Brain microvascular endothelial cell (primary cell): ENCODE data around the gene CCDC91.

ENCODE experiments used
- DNase-seq: peaks from one replicate; pipeline ENCODE4 v3.0.0-alpha.2; 2020
- H3K27ac ChIP-seq: fragments of 250-450 bp; sonication (Bioruptor Pico); 2 replicates; pipeline ENCODE4 v1.5.1; 2020; ENCODE audit warnings: mild to moderate bottlenecking, moderate library complexity
- H3K27me3 ChIP-seq: fragments of 250-450 bp; sonication (Bioruptor Pico); replicated peaks from 2 replicates; pipeline ENCODE4 v1.5.1; 2020; ENCODE audit warnings: mild to moderate bottlenecking
- H3K36me3 ChIP-seq: fragments of 250-450 bp; sonication (Bioruptor Pico); replicated peaks from 2 replicates; pipeline ENCODE4 v1.5.1; 2020; ENCODE audit warnings: mild to moderate bottlenecking
- H3K4me3 ChIP-seq: 2 replicates; pipeline ENCODE4 v1.5.1; 2011; ENCODE audit warnings: low read depth, mild to moderate bottlenecking, control low read depth, low read length, moderate library complexity
- in situ Hi-C: cut with HindIII; loops from 2 replicates; pipeline ENCODE4 v1.10.0; 2017; ENCODE audit warnings: low sequenced_read_pairs, low pct_ligation_motif_present
- TF ChIP-seq, protein P1 (sequence below): IDR thresholded peaks from 2 replicates; pipeline ENCODE4 v1.5.1; 2011; ENCODE audit warnings: low read depth, mild to moderate bottlenecking, moderate library complexity, low read length, control low read depth, inconsistent platforms; ENCODE audit errors: missing control alignments

The CCDC91 gene

DNA sequence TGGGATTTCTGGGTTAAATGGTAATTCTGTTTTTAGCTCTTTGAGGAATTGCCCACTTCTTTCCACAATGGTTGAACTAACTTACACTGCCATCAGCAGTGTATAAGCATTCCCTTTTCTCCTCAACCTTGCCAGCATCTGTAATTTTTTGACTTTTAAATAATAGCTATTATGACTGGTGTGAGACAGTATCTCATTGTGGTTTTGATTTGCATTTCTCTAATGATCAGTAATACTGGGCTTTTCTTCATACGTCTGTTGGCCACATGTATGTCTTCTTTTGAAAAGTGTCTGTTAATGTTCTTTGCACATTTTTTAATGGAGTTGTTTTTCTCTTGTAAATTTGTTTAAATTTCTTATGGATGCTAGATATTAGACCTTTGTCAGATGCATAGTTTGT, 323.7 kb downstream of the CCDC91 start:
- Histone ChIP-seq H3K36me3 (no peaks in the 10 kb centered on the region), H3K27me3 (no peaks in the 10 kb centered on the region), H3K4me3 (no peak overlapping the region), H3K27ac (no peak overlapping the region)
- in situ Hi-C loops = no loop called here
- no peak for DNase-seq
- TF ChIP-seq, protein P1, sequence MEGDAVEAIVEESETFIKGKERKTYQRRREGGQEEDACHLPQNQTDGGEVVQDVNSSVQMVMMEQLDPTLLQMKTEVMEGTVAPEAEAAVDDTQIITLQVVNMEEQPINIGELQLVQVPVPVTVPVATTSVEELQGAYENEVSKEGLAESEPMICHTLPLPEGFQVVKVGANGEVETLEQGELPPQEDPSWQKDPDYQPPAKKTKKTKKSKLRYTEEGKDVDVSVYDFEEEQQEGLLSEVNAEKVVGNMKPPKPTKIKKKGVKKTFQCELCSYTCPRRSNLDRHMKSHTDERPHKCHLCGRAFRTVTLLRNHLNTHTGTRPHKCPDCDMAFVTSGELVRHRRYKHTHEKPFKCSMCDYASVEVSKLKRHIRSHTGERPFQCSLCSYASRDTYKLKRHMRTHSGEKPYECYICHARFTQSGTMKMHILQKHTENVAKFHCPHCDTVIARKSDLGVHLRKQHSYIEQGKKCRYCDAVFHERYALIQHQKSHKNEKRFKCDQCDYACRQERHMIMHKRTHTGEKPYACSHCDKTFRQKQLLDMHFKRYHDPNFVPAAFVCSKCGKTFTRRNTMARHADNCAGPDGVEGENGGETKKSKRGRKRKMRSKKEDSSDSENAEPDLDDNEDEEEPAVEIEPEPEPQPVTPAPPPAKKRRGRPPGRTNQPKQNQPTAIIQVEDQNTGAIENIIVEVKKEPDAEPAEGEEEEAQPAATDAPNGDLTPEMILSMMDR = no peak

DNA sequence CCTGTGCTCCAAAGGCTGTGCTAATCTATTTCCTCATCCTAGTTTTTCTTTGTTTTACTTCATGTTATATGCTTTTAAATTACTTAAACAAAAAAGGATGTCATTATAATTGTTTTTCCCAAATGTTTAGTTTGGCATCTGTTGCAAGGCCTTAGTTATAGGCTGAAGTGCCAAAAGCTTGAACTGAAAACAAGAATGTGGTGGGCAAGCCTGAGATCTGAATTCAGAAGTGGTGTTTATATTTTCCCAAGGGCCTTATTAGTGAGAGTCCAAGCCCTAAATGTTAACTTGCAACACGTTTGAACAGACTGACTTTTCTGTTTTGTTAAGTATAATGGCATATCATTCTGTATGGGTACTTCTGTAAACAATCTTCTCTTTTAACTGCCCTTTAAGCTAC, 326.8 kb downstream of the CCDC91 start:
- TF ChIP-seq, protein P1 = no peak
- no peak overlapping the region for H3K27ac ChIP-seq
- H3K36me3 ChIP-seq = no peaks in the 10 kb centered on the region
- H3K4me3 ChIP-seq = no peak overlapping the region
- H3K27me3 ChIP-seq = no peaks in the 10 kb centered on the region
- no peak for DNase-seq
- in situ Hi-C loops = no loop called here

DNA sequence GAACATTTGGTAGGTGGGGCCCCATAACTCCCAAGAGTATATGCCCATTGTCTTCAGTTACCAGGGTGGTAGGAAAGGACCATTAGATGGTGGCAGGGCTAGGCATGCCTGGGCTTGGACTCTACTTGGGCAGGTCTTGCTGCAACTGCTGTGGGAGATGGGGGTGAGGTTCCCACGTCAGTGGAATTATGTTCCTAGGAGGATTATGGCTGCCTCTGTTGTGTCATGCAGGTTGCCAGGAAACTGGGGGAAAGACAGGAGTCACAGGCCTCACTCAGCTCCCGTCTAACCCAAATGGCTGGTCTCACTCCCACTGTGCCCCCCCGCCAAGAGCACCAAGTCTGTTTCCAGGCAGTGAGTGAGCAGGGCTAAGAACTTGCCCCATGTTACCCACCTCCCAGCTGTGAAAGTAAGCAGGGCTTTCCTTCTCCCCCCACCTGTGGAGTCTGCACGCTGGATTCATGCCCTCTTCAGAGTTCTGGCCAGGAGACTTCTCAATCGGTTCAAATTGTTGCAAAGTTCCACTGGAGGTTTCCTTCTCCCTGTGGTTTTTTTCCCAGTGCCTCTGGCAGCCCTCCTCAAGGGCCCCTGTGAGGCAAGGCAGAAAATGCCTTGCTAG, 337.5 kb downstream of the CCDC91 start:
- TF ChIP-seq, protein P1 = no peak
- DNase-seq = no peak
- no peak overlapping the region for H3K4me3 ChIP-seq
- H3K27ac ChIP-seq = no peak overlapping the region
- in situ Hi-C loops = no loop called here
- no peaks in the 10 kb centered on the region for H3K36me3 ChIP-seq
- no peaks in the 10 kb centered on the region for H3K27me3 ChIP-seq

DNA sequence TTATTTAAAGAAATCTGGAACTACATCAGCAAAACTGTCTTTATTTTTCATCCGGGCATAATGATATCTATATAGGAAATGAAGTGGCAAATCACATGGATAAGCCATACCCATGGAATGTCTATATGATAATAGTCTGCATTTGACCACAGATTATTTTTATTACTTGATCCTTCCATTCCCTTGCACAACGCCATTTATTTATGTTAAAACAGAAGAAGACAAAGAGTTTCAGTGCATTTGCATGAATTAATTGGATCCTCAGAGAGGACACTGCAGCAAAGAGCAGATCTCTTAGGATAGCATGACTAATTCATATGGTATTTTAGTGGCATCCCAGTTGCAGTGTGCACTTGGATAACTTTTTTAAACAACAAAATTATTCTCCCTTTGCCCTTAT, 345.0 kb downstream of the CCDC91 start:
- in situ Hi-C loops = no loop called here
- Histone ChIP-seq H3K4me3 (no peak overlapping the region), H3K27me3 (no peaks in the 10 kb centered on the region), H3K36me3 (no peaks in the 10 kb centered on the region), H3K27ac (peak overlapping the region; percentile 67)
- TF ChIP-seq, protein P1 = no peak
- peak; percentile 29 for DNase-seq

DNA sequence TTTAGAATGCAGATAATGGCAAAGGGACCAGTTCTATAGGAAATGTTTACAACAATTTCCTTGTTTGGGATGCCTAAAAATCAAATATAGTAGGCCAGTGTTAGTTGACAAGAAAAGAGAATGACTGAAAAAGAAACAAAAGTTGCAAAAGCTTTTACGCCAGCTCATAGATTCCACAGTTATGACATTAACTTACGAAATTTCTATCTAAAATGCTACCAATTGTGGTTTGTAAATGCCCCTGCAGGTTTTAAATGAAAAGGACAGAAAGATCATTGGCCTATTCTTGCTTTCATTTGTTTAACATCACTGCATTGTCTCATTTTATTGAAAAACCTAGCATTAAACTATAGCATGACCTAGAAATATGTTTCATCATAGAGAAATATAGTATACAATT, 345.8 kb downstream of the CCDC91 start:
- Histone ChIP-seq H3K36me3 (no peaks in the 10 kb centered on the region), H3K27me3 (no peaks in the 10 kb centered on the region), H3K4me3 (no peak overlapping the region), H3K27ac (peak overlapping the region; percentile 67)
- TF ChIP-seq, protein P1 = no peak
- DNase-seq = peak; percentile 28
- in situ Hi-C loops = no loop called here

DNA sequence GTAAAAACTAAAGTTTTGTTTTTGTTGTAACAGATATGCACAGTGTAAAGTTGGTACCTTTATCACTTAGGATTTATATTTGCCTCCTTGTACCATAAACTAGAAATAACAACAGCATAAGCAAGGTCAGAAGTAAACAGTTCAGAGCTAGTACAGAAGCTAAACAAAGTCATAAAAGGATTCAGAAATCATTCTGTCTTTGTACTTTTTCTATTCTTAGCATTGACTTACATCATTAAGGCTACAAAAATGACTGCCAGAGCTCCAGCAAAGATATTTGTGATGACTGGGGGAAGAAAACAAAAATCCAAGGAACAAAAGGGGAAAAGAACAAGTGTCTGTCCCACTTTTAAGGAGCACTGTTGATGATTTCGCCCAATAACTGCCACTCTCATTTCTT, 347.2 kb downstream of the CCDC91 start:
- TF ChIP-seq, protein P1 = no peak
- H3K4me3 ChIP-seq = no peak overlapping the region
- in situ Hi-C loops = no loop called here
- H3K27ac ChIP-seq = no peak overlapping the region
- H3K36me3 ChIP-seq = no peaks in the 10 kb centered on the region
- no peaks in the 10 kb centered on the region for H3K27me3 ChIP-seq
- DNase-seq = no peak
